Retinal pigment epithelial cell (primary cell): ENCODE data around the gene DAPL1.
"Not testable (repeated sequence)": the region's sequence is repeated elsewhere in the genome, so short reads cannot be mapped to it uniquely, and the experiment has no call there.

Source experiments
- DNase-seq: peaks from one replicate; pipeline ENCODE4 v3.0.0-alpha.2; 2010; ENCODE audit warnings: low read depth
- H3K4me3 ChIP-seq: 2 replicates; pipeline ENCODE4 v1.5.1; 2011; ENCODE audit warnings: mild to moderate bottlenecking, low read length, control low read depth, moderate library complexity
- CTCF ChIP-seq: conservative IDR thresholded peaks from 2 replicates; pipeline ENCODE4 v1.5.1; 2011; ENCODE audit warnings: low read depth, low read length, control low read depth, inconsistent platforms

DAPL1 gene

GRCh38 chr2:158829167-158829566 lies 34.0 kb downstream of the DAPL1 start:
- no peak overlapping the region for H3K4me3 ChIP-seq
- TF ChIP-seq CTCF = no peak
- no peak for DNase-seq

- H3K4me3 ChIP-seq = no peak overlapping the region
- no peak for TF ChIP-seq CTCF
- DNase-seq = no peak
Measured at GRCh38 chr2:158830201-158830600, 35.1 kb downstream of the DAPL1 start.

GRCh38 chr2:158835431-158835830 lies 40.3 kb downstream of the DAPL1 start:
- DNase-seq = no peak
- no peak overlapping the region for H3K4me3 ChIP-seq
- TF ChIP-seq CTCF = no peak

DNA sequence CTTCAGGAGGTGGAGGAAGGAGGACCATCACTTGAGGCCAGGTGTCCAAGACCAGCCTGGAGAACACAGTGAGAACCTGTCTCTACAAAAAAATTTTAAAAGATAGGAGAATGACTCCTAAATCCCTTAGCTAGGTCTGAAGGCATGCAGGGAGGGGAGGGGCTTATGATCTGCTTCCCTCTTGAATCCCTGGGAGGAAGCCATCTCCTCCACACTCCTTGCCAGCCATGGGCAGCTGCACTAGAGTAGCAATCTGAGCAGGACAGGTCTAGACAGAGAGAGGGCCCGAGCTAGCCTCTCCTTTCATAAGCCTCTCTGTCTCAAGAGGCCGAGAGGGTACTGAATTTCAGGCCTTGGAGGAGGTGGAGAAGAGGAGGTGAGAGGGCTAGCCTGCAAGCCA lies 42.5 kb downstream of the DAPL1 start:
- H3K4me3 ChIP-seq = no peak overlapping the region
- DNase-seq = no peak
- no peak for TF ChIP-seq CTCF

DNA sequence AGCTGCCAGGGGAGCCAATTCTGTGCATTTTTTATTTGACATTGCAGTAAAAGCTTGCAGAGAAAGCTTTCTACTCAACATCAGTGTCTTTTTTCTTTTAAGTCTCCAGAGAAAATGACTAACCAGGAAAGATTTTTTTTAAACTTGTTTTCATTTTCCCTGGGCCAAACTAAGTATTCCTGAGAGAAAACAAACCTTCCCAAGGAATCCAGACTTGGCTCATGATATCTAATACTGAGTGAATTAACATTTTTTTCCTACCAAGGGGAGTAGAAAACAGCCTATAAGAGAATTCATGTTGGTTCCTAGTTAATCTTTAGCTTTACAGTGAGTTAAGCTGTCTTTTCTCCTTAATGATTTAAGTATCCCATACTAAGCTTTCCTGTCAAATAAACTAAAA lies 46.7 kb downstream of the DAPL1 start:
- TF ChIP-seq CTCF = no peak
- DNase-seq = peak; percentile 81
- no peak overlapping the region for H3K4me3 ChIP-seq

GRCh38 chr2:158845444-158845843 lies 50.3 kb downstream of the DAPL1 start:
- no peak for DNase-seq
- no peak for TF ChIP-seq CTCF
- no peak overlapping the region for H3K4me3 ChIP-seq

GRCh38 chr2:158845859-158846258 lies 50.7 kb downstream of the DAPL1 start:
- no peak overlapping the region for H3K4me3 ChIP-seq
- peak; percentile 79 for DNase-seq
- TF ChIP-seq CTCF = no peak

GRCh38 chr2:158847526-158847925 lies 52.4 kb downstream of the DAPL1 start:
- DNase-seq, H3K4me3 ChIP-seq: not testable (repeated sequence)

DNA sequence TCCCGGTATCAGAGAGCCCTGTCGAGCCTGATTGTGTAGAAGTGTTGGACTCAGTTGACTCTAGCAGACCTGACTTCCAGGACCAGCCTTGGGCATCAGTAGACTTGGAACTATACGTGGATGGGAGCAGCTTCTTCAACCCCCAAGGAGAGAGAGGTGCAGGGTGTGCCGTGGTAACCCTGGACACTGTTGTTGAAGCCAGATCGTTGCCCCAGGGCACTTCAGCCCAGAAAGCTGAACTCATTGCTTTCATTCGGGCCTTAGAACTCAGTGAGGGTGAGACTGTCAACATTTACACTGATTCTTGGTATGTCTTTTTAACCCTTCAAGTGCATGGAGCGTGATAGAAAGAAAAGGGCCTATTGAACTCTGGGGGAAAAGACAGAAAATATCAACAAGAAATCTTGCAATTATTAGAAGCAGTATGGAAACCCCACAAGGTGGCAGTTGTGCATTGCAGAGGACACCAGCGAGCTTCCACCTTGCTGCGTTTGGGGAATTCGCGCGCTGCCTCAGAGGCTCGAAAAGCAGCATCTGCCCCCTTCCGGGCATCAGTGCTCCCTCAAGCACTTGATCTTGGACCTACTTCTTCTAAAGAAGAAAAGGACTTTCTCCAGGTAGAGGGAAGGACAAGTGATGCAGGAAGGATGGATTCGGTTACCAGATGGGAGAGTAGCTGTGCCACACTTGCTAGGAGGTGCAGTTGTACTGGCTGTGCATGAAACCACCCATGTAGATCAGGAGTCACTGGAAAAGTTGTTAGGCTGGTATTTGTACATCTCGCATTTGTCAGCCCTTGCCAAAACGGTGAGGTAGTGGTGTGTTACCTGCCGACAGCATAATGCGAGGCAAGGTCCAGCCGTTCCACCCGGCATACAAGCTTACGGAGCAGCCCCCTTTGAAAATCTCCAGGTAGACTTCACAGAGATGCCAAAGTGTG lies 53.2 kb downstream of the DAPL1 start:
- H3K4me3 ChIP-seq, DNase-seq: not testable (repeated sequence)

GRCh38 chr2:158860179-158860578 lies 65.1 kb downstream of the DAPL1 start:
- not testable (repeated sequence) for DNase-seq, H3K4me3 ChIP-seq

DNA sequence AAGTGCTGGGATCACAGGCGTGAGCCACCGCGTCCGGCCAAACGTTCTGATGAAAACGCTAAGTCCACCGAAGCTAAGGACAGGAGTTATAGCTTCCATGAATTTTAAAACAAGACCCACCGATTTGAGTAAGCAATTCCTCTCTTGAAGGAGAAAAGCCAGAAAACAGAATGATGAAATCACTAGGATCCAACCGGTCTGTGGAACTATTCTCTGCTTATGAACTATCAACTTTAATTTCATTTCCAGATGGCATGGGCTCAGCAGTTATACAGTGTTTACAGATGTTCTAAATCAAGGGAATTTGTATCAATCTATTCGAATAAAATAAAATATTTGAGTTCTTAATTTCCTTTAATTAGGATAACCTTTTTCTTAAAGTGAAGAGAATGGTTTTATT lies 66.5 kb downstream of the DAPL1 start:
- DNase-seq, H3K4me3 ChIP-seq: not testable (repeated sequence)
